K562 (cell line): Measurements from ENCODE around the gene DNMT3A. TPM values are rescaled to one million over a fixed set of nuclear protein-coding genes. Genes with fewer than 3 reads are reported as not detected.

ENCODE experiments used
- ATAC-seq: fragments of 200-7000 bp; cut with Tn5 transposase; 3 replicates; pipeline ENCODE4 v1.9.1; 2020; ENCODE audit warnings: moderate library complexity
- BruUV-seq: library from RNA; stranded (reverse); fragments of 400-500 nt; replicated peaks from 2 replicates; lab custom pipeline; 2021; lab: Mats Ljungman, UMichigan
- CTCF ChIA-PET: fragments of 300-600 bp; formaldehyde crosslinking; extraction: SDS; loops from one replicate; lab custom pipeline; 2021; ENCODE audit warnings: low intra/inter-chr PET ratio; lab: Yijun Ruan, JAX
- POLR2A ChIA-PET: fragments of 300-600, 350-650 bp; sonication (Branson Sonifier 250); formaldehyde crosslinking; extraction: SDS; loops from one replicate; lab custom pipeline; 2021; ENCODE audit warnings: antibody characterized with exemption, inconsistent platforms; lab: Yijun Ruan, JAX
- DNase-seq, 4 experiments: peaks; one replicate each; pipeline versions ENCODE4 v3.0.0 to v3.0.0-alpha.2; 2011 to 2018; ENCODE audit warnings: low spot score in 3 of 4, mixed read lengths in 3 of 4; ENCODE audit errors: extremely low read depth in 1 of 4
- FAIRE-seq: peaks from 2 replicates; lab custom pipeline; 2011; peaks lifted over from hg19 to GRCh38; lab: Jason Lieb, UNC
- H2AFZ ChIP-seq: 2 replicates; pipeline ENCODE4 v1.6.0; 2011; ENCODE audit warnings: low read depth, low read length, control low read depth, inconsistent platforms
- H3K27ac ChIP-seq: fragments of 200-600 bp; 3 replicates; pipeline ENCODE4 v1.8.0; 2011; ENCODE audit warnings: low read depth, mild to moderate bottlenecking, control low read depth, inconsistent platforms, low read length, moderate library complexity, mixed read lengths; ENCODE audit errors: extremely low read depth
- H3K27me3 ChIP-seq, 2 experiments: fragments of 300-600 bp in 1 of 2; 2 replicates in 1 of 2; 3 replicates in 1 of 2; pipeline versions ENCODE4 v1.6.0 to v1.8.0; 2011; ENCODE audit warnings: inconsistent platforms in 2 of 2, low read length in 2 of 2, mild to moderate bottlenecking in 1 of 2, mixed read lengths in 1 of 2, moderate library complexity in 1 of 2; ENCODE audit not compliant: control insufficient read depth in 2 of 2, insufficient read depth in 2 of 2
- H3K36me3 ChIP-seq: fragments of 300-600 bp; 3 replicates; pipeline ENCODE4 v1.8.0; 2011; ENCODE audit warnings: mild to moderate bottlenecking, low read length, inconsistent platforms; ENCODE audit not compliant: control insufficient read depth, insufficient read depth
- H3K4me1 ChIP-seq, 2 experiments: fragments of 200-600 bp in 1 of 2; replicated peaks in 1 of 2; 2 replicates in 1 of 2; 3 replicates in 1 of 2; pipeline versions ENCODE4 v1.5.1 to v1.8.0; 2011; ENCODE audit warnings: inconsistent platforms in 2 of 2, low read length in 2 of 2, mild to moderate bottlenecking in 1 of 2, mixed read lengths in 1 of 2, moderate library complexity in 1 of 2; ENCODE audit not compliant: control insufficient read depth in 2 of 2, insufficient read depth in 2 of 2
- H3K4me2 ChIP-seq: 2 replicates; pipeline ENCODE4 v1.6.1; 2011; ENCODE audit warnings: low read length, control low read depth, inconsistent platforms, mixed read lengths; ENCODE audit not compliant: insufficient read depth
- H3K4me3 ChIP-seq: fragments of 200-600 bp; sonication (generic), shearing (Covaris generic); 2 replicates; pipeline ENCODE4 v1.5.1; 2016; ENCODE audit warnings: control low read depth, inconsistent platforms
- H3K79me2 ChIP-seq: fragments of 200-600 bp; 3 replicates; pipeline ENCODE4 v1.8.0; 2011; ENCODE audit warnings: low read length, inconsistent platforms; ENCODE audit not compliant: control insufficient read depth, insufficient read depth
- H3K9ac ChIP-seq, 2 experiments: 2 replicates each; pipeline versions ENCODE4 v1.6.0 to v1.6.1; 2011; ENCODE audit warnings: low read depth in 2 of 2, low read length in 2 of 2, control low read depth in 1 of 2, inconsistent platforms in 1 of 2, mild to moderate bottlenecking in 1 of 2, mixed read lengths in 1 of 2; ENCODE audit not compliant: insufficient read depth in 1 of 2
- H3K9me1 ChIP-seq: one replicate; pipeline ENCODE4 v1.6.0; 2011; ENCODE audit warnings: inconsistent platforms, mild to moderate bottlenecking, low read length, moderate library complexity; ENCODE audit not compliant: control insufficient read depth, insufficient read depth
- H3K9me3 ChIP-seq: replicated peaks from 2 replicates; pipeline ENCODE4 v1.5.1; 2011; ENCODE audit warnings: low read depth, low read length, inconsistent platforms; ENCODE audit not compliant: control insufficient read depth, insufficient read depth
- H4K20me1 ChIP-seq: replicated peaks from 2 replicates; pipeline ENCODE4 v1.6.1; 2011; ENCODE audit warnings: low read length, inconsistent platforms, mixed read lengths; ENCODE audit not compliant: control insufficient read depth, insufficient read depth
- CBFA2T2 ChIP-seq: fragments of 450-650 bp; conservative IDR thresholded peaks from 2 replicates; pipeline ENCODE4 v1.6.1; 2017; ENCODE audit warnings: mild to moderate bottlenecking
- DIDO1 ChIP-seq: fragments of 450-650 bp; IDR thresholded peaks from 2 replicates; pipeline ENCODE4 v1.6.1; 2016; ENCODE audit warnings: low read depth, missing biosample characterization, missing genetic modification characterization
- ELF2 ChIP-seq: fragments of 250-450 bp; sonication (Bioruptor Pico); IDR thresholded peaks from 2 replicates; pipeline ENCODE4 v1.5.0; 2021; ENCODE audit warnings: mild to moderate bottlenecking
- ETV6 ChIP-seq, 3 experiments: fragments of 150-350 bp in 1 of 3; sonication (generic) in 1 of 3; formaldehyde crosslinking in 1 of 3; IDR thresholded peaks; 2 replicates each; pipeline versions ENCODE4 v1.6.1 to v1.8.0; 2014 to 2022; ENCODE audit warnings: borderline replicate concordance in 2 of 3, low read depth in 2 of 3, antibody characterized with exemption in 1 of 3, low read length in 1 of 3, mild to moderate bottlenecking in 1 of 3, missing genetic modification reagents in 1 of 3
- HCFC1 ChIP-seq: IDR thresholded peaks from 2 replicates; pipeline ENCODE4 v1.6.1; 2012; ENCODE audit warnings: low read depth, low read length, improper control_type of control experiment
- KLF10 ChIP-seq: fragments of 250-450 bp; sonication (Bioruptor Pico); IDR thresholded peaks from 2 replicates; pipeline ENCODE4 v1.6.1; 2021; ENCODE audit warnings: matching md5 sums
- MCM5 ChIP-seq: fragments of 450-650 bp; IDR thresholded peaks from 2 replicates; pipeline ENCODE4 v1.6.1; 2016; ENCODE audit warnings: low read depth
- MTF1 ChIP-seq: fragments of 250-450 bp; sonication (Bioruptor Pico); IDR thresholded peaks from 2 replicates; pipeline ENCODE4 v1.9.0; 2021; ENCODE audit warnings: moderate library complexity, mild to moderate bottlenecking, inconsistent platforms, borderline replicate concordance
- PCBP1 ChIP-seq: fragments of 200-400 bp; formaldehyde crosslinking; IDR thresholded peaks from 2 replicates; pipeline ENCODE4 v1.6.1; 2018; ENCODE audit warnings: mild to moderate bottlenecking, low read depth, low read length; ENCODE audit not compliant: poor library complexity, severe bottlenecking
- POLR2H ChIP-seq: IDR thresholded peaks from 2 replicates; pipeline ENCODE4 v1.6.1; 2016; ENCODE audit warnings: missing genetic modification characterization, low read depth, mild to moderate bottlenecking, control low read depth, missing compliant biosample characterization, moderate library complexity
- POLR3A ChIP-seq: IDR thresholded peaks from 2 replicates; pipeline ENCODE4 v1.6.1; 2011; ENCODE audit warnings: borderline replicate concordance, mild to moderate bottlenecking, moderate library complexity; ENCODE audit not compliant: insufficient read length, insufficient read depth; ENCODE audit errors: extremely low read depth
- TEAD2 ChIP-seq: fragments of 450-650 bp; IDR thresholded peaks from 2 replicates; pipeline ENCODE4 v1.6.1; 2016; ENCODE audit warnings: missing genetic modification characterization, control low read depth, missing compliant biosample characterization
- TFAP4 ChIP-seq: sonication (generic); formaldehyde crosslinking; IDR thresholded peaks from 2 replicates; pipeline ENCODE4 v1.8.0; 2022; ENCODE audit warnings: missing genetic modification reagents, mild to moderate bottlenecking, moderate library complexity, borderline replicate concordance
- ZBTB26 ChIP-seq: fragments of 450-650 bp; formaldehyde crosslinking; IDR thresholded peaks from 2 replicates; pipeline ENCODE4 v1.4.0; 2022; ENCODE audit warnings: missing genetic modification characterization
- ZNF24 ChIP-seq: fragments of 450-650 bp; IDR thresholded peaks from 2 replicates; pipeline ENCODE4 v1.6.1; 2016
- WGBS: fragments of 100-300 bp; shearing (Covaris generic); methylation state at CpG from one replicate; pipeline ENCODE4 v1.1.6; 2016; ENCODE audit warnings: low coverage, mixed read lengths; ENCODE audit not compliant: insufficient coverage; ENCODE audit errors: missing lambda C conversion rate; 5-methylcytosine and 5-hydroxymethylcytosine counted together
- in situ Hi-C: fragments of 300-500 bp; cut with MboI; formaldehyde crosslinking; loops from 4 replicates; pipeline ENCODE4 v1.15.0; 2018; ENCODE audit warnings: inconsistent platforms, mixed read lengths
- intact Hi-C: fragments of 100-400 bp; cut with micrococcal nuclease; formaldehyde crosslinking; loops from 2 replicates; pipeline ENCODE4 v1.14.2; 2022
- polyA plus RNA-seq, 8 experiments: library from polyadenylated mRNA; depleted of rRNA in 4 of 8; stranded (reverse) in 5 of 8; unstranded in 3 of 8; fragments of >200 nt; fragmentation: Nextera tagmentation in 2 of 8; fragmentation: Illumina TruSeq in 1 of 8; extraction: Ambion mirVana in 2 of 8; extraction: Trizol in 1 of 8; gene quantifications; 2 replicates each; pipeline versions ENCODE4 v1.2.1 to v1.2.3, GENCODE V29; 2011 to 2014; ENCODE audit warnings: inconsistent platforms in 1 of 8, missing spikeins in 1 of 8
- total RNA-seq, 7 experiments: library from RNA; depleted of rRNA in 6 of 7; stranded (reverse); fragments of >200 nt in 6 of 7; fragmentation: Illumina TruSeq in 2 of 7; extraction: Trizol in 2 of 7; gene quantifications; 2 replicates each; pipeline versions ENCODE4 v1.2.1 to v1.2.3, GENCODE V29; 2011 to 2021; ENCODE audit warnings: low replicate concordance in 1 of 7

DNMT3A gene
- total and polyA plus RNA-seq, 9 of the 15 experiments (the other 6 are each of a cell fraction or from before 2014, with no cell fraction given), result 3.0 to 16.0 (median 6.1) TPM

- TF ChIP-seq MTF1 (CRISPR knock-in tag) (no peak), ZBTB26 (CRISPR knock-in tag) (no peak), ELF2 (CRISPR knock-in tag) (no peak), DIDO1 (tag) (no peak), CBFA2T2 (0 out of 2 replicates have a peak, but pooled peaks have one; percentile 19), MCM5 (no peak), ETV6 (IDR thresholded peaks at IDR 0.05; ENCODE audit: borderline replicate concordance in 1 of 2, low read depth in 2 of 2, low read length in 1 of 2) (no peak), ETV6 (CRISPR knock-in tag; IDR thresholded peaks at IDR 0.05; ENCODE audit: borderline replicate concordance) (no peak)
Measured at GRCh38 chr2:25312958-25313710, 28.6 kb downstream of the DNMT3A start (continued).

- H3K9me1 ChIP-seq, result no peaks in the 10 kb centered on the region
- DNase-seq, result peak in 2 of 4 experiments; percentile 44 to 49
- peaks cover 0 to 37% of the 10 kb centered on the region in 2 experiments; a peak in 2 of 5 replicates for H3K4me1 ChIP-seq
- H3K4me3 ChIP-seq, result no peak overlapping the region
- peaks cover 9% of the 10 kb centered on the region for H4K20me1 ChIP-seq
- 18% methylated on average over 18 of the region's 23 CpGs for WGBS
- no TSS peak for BruUV-seq
- no peak overlapping the region; a peak in 1 of 4 replicates for H3K9ac ChIP-seq
- no peak overlapping the region for H2AFZ ChIP-seq
- TF ChIP-seq PCBP1 (no peak), KLF10 (CRISPR knock-in tag) (no peak), POLR2H (tag) (no peak), POLR3A (no peak), TEAD2 (tag) (no peak), HCFC1 (no peak), ZNF24 (no peak), TFAP4 (CRISPR knock-in tag) (peak; percentile 66; the same call in 1 of the 2 replicates)
- no peaks in the 10 kb centered on the region for H3K9me3 ChIP-seq
- no peaks in the 10 kb centered on the region for H3K79me2 ChIP-seq
- ATAC-seq, result peak; percentile 31
- ChIA-PET POLR2A (interaction anchor here (0.6 kb wide), 3 partner anchors 32 to 75 kb away, joined by 3 to 6 read pairs (median 3); no protein-coding TSS in a partner anchor), CTCF (no interaction called here)
- H3K27ac ChIP-seq, result no peak overlapping the region
- FAIRE-seq, result no peak
- H3K36me3 ChIP-seq, result no peaks in the 10 kb centered on the region
- no peak overlapping the region for H3K4me2 ChIP-seq
- in situ Hi-C loops, result no loop called here
- intact Hi-C loops, result no loop called here
- peaks cover 11 to 47% of the 10 kb centered on the region in 2 experiments for H3K27me3 ChIP-seq
Measured at GRCh38 chr2:25311865-25312575, 29.7 kb downstream of the DNMT3A start.
